HepG2 (cell line): ENCODE results near the gene ZGRF1. TPM values are rescaled to one million over a fixed set of nuclear protein-coding genes. Genes with fewer than 3 reads are reported as not detected.

Experiments used
- BCLAF1 ChIP-seq: fragments of 450-650 bp; IDR thresholded peaks from 2 replicates; pipeline ENCODE4 v1.6.1; 2017; ENCODE audit warnings: mild to moderate bottlenecking
- CHD2 ChIP-seq: IDR thresholded peaks from 2 replicates; pipeline ENCODE4 v1.6.1; 2011; ENCODE audit warnings: low read depth, low read length, improper control_type of control experiment
- CSRNP1 ChIP-seq: sonication (generic); formaldehyde crosslinking; IDR thresholded peaks from 2 replicates; pipeline ENCODE4 v1.8.1; 2023; ENCODE audit warnings: mild to moderate bottlenecking, missing genetic modification reagents
- FOXO4 ChIP-seq: sonication (generic); formaldehyde crosslinking; conservative IDR thresholded peaks from 2 replicates; pipeline ENCODE4 v1.8.1; 2023; ENCODE audit warnings: missing genetic modification reagents
- HNRNPUL1 ChIP-seq: fragments of 200-400 bp; formaldehyde crosslinking; IDR thresholded peaks from 2 replicates; pipeline ENCODE4 v1.6.1; 2017; ENCODE audit warnings: low read depth, mild to moderate bottlenecking, low read length, moderate library complexity
- KDM5A ChIP-seq: fragments of 200-600 bp; sonication (generic); IDR thresholded peaks from 2 replicates; pipeline ENCODE4 v1.7.0; 2018; ENCODE audit warnings: antibody characterized with exemption, mild to moderate bottlenecking, low read length, borderline replicate concordance
- SRF ChIP-seq: IDR thresholded peaks from 2 replicates; pipeline ENCODE4 v1.6.1; 2011; ENCODE audit warnings: mild to moderate bottlenecking, low read depth, low read length, moderate library complexity
- ZBTB14 ChIP-seq: sonication (generic); formaldehyde crosslinking; IDR thresholded peaks from 2 replicates; pipeline ENCODE4 v1.4.0; 2020; ENCODE audit warnings: missing genetic modification reagents
- ZGPAT ChIP-seq: IDR thresholded peaks from 2 replicates; pipeline ENCODE4 v1.6.1; 2016; ENCODE audit warnings: mild to moderate bottlenecking
- ZNF124 ChIP-seq: sonication (generic); formaldehyde crosslinking; IDR thresholded peaks from 2 replicates; pipeline ENCODE4 v1.4.0; 2020; ENCODE audit warnings: missing genetic modification reagents
- ZNF280D ChIP-seq: sonication (generic); formaldehyde crosslinking; IDR thresholded peaks from 2 replicates; pipeline ENCODE4 v1.5.1; 2020; ENCODE audit warnings: mild to moderate bottlenecking, missing genetic modification reagents
- ZNF580 ChIP-seq: IDR thresholded peaks from 2 replicates; pipeline ENCODE4 v1.6.1; 2016; ENCODE audit warnings: low read depth, borderline replicate concordance
- ZNF788 ChIP-seq: sonication (generic); formaldehyde crosslinking; IDR thresholded peaks from 2 replicates; pipeline ENCODE4 v1.5.0; 2020; ENCODE audit warnings: mild to moderate bottlenecking, missing genetic modification reagents, borderline replicate concordance
- polyA plus RNA-seq, 8 experiments: library from polyadenylated mRNA; depleted of rRNA in 3 of 8; stranded (reverse) in 7 of 8; unstranded in 1 of 8; fragments of >200 nt; fragmentation: Illumina TruSeq in 4 of 8; extraction: Trizol in 4 of 8; gene quantifications; 2 replicates each; pipeline versions ENCODE4 v1.2.1 to v1.2.3, GENCODE V29; 2011 to 2016; ENCODE audit warnings: low read depth in 4 of 8, missing spikeins in 1 of 8, mixed read lengths in 1 of 8; ENCODE audit not compliant: insufficient read depth in 1 of 8
- total RNA-seq, 5 experiments: library from RNA; depleted of rRNA; stranded (reverse); fragments of >200 nt; fragmentation: Illumina TruSeq; extraction: Trizol; gene quantifications; 2 replicates each; pipeline ENCODE4 v1.2.3, GENCODE V29; 2016; ENCODE audit warnings: low read depth in 1 of 5

Gene ZGRF1
- total and polyA plus RNA-seq, 2 of the 13 experiments (the other 11 are each of a cell fraction or from before 2014, with no cell fraction given): 8.6 to 15.9 TPM

- TF ChIP-seq ZNF124 (CRISPR knock-in tag) (no peak), HNRNPUL1 (no peak), ZNF280D (CRISPR knock-in tag) (peak; percentile 21; the same call in 1 of the 2 replicates), KDM5A (peak; percentile 99), BCLAF1 (no peak), FOXO4 (no peak), CSRNP1 (peak; percentile 38; the same call in 1 of the 2 replicates), ZBTB14 (CRISPR knock-in tag) (peak; percentile 62; the same call in 1 of the 2 replicates), CHD2 (peak; percentile 9; the same call in 1 of the 2 replicates), SRF (no peak; the same call in 1 of the 2 replicates), ZNF580 (peak; percentile 69; the same call in 1 of the 2 replicates), ZNF788 (peak; percentile 79; the same call in 1 of the 2 replicates), ZGPAT (peak; percentile 56)
Measured at GRCh38 chr4:112636688-112637551, at the start of gene ZGRF1, which contains the start of gene LARP7 (continued).
